Common myeloid progenitor, CD34-positive (primary cell): ENCODE results near the gene CCDC158.

ENCODE experiments used
- CTCF ChIA-PET: fragments of 350-600 bp; sonication (Branson Sonifier 250); formaldehyde crosslinking; loops from one replicate; lab custom pipeline; 2021; ENCODE audit warnings: antibody characterized with exemption; lab: Charles Lee
- POLR2A ChIA-PET: fragments of 350-600 bp; sonication (Branson Sonifier 250); formaldehyde crosslinking; loops from one replicate; lab custom pipeline; 2021; ENCODE audit warnings: antibody characterized with exemption; lab: Charles Lee
- DNase-seq, 3 donors: peaks; one replicate each; pipeline versions ENCODE4 v3.0.0 to v3.0.0-alpha.2; 2013
- H3K27ac ChIP-seq, 2 experiments: 1 replicate in 1 of 2; 2 replicates in 1 of 2; pipeline ENCODE4 v1.7.0; 2013; ENCODE audit warnings: inconsistent platforms in 2 of 2, low read length in 2 of 2, mild to moderate bottlenecking in 2 of 2, low read depth in 1 of 2, moderate library complexity in 1 of 2; ENCODE audit not compliant: severe bottlenecking in 2 of 2, insufficient read depth in 1 of 2, poor library complexity in 1 of 2
- H3K27me3 ChIP-seq, 5 experiments: replicated peaks in 2 of 5; 1 replicate in 3 of 5; 2 replicates in 2 of 5; pipeline versions ENCODE4 v1.6.1 to v1.7.0; 2013; ENCODE audit warnings: low read length in 4 of 5, mild to moderate bottlenecking in 2 of 5, moderate library complexity in 2 of 5, inconsistent platforms in 1 of 5; ENCODE audit not compliant: insufficient read depth in 5 of 5, control insufficient read depth in 4 of 5
- H3K36me3 ChIP-seq, 4 experiments: 1 replicate in 2 of 4; 2 replicates in 2 of 4; pipeline versions ENCODE4 v1.6.1 to v1.7.0; 2013; ENCODE audit warnings: low read length in 3 of 4, control low read depth in 1 of 4, mild to moderate bottlenecking in 1 of 4; ENCODE audit not compliant: control insufficient read depth in 4 of 4, insufficient read depth in 4 of 4
- H3K4me1 ChIP-seq, 4 experiments: 1 replicate in 3 of 4; 2 replicates in 1 of 4; pipeline versions ENCODE4 v1.6.1 to v1.7.1; 2013; ENCODE audit warnings: low read length in 3 of 4, mild to moderate bottlenecking in 3 of 4, control low read depth in 1 of 4, inconsistent platforms in 1 of 4, moderate library complexity in 1 of 4; ENCODE audit not compliant: control insufficient read depth in 4 of 4, insufficient read depth in 4 of 4; ENCODE audit errors: control extremely low read depth in 1 of 4
- H3K4me3 ChIP-seq, 7 experiments: 1 replicate in 4 of 7; 2 replicates in 3 of 7; pipeline versions ENCODE4 v1.5.1 to v1.7.0; 2013; ENCODE audit warnings: mild to moderate bottlenecking in 7 of 7, low read length in 6 of 7, moderate library complexity in 6 of 7, inconsistent platforms in 2 of 7, low read depth in 2 of 7, control low read depth in 1 of 7; ENCODE audit not compliant: insufficient read depth in 4 of 7, control insufficient read depth in 1 of 7; ENCODE audit errors: extremely low read depth in 1 of 7
- H3K9me3 ChIP-seq, 5 experiments: 1 replicate in 4 of 5; 2 replicates in 1 of 5; pipeline versions ENCODE4 v1.6.1 to v1.7.1; 2013; ENCODE audit warnings: low read length in 4 of 5, mild to moderate bottlenecking in 2 of 5, inconsistent platforms in 1 of 5, low read depth in 1 of 5, moderate library complexity in 1 of 5; ENCODE audit not compliant: control insufficient read depth in 4 of 5, insufficient read depth in 2 of 5; ENCODE audit errors: control extremely low read depth in 1 of 5
- WGBS: methylation state at CpG from one replicate; pipeline ENCODE4 v1.1.5; 2013; ENCODE audit not compliant: insufficient coverage; 5-methylcytosine and 5-hydroxymethylcytosine counted together

CCDC158 gene

GRCh38 chr4:76305033-76305687 lies 115.8 kb downstream of the CCDC158 start:
- peak in 2 of 3 donors; percentile 55 to 64 for DNase-seq
- H3K9me3 ChIP-seq: no peaks in the 10 kb centered on the region
- POLR2A ChIA-PET: no interaction called here
- peaks cover 18 to 62% (median 48%) of the 10 kb centered on the region in 4 experiments for H3K4me1 ChIP-seq
- no peaks in the 10 kb centered on the region for H3K27me3 ChIP-seq
- H3K36me3 ChIP-seq: peaks cover 3 to 11% (median 7%) of the 10 kb centered on the region in 4 experiments
- peak overlapping the region in 6 of 7 experiments; percentile 74 to 91 (median 86) for H3K4me3 ChIP-seq
- CTCF ChIA-PET: interaction anchor here (0.7 to 5.6 kb wide), 11 partner anchors 9 to 125 kb away, joined by 3 to 40 read pairs (median 4); partner anchors contain the start of gene SCARB2
- peak overlapping the region in 1 of 2 experiments; percentile 28 for H3K27ac ChIP-seq
- WGBS: 0% methylated on average over 2 of the region's 7 CpGs

- WGBS: 82% methylated on average over 2 of the region's 3 CpGs
- DNase-seq: peak in 2 of 3 donors; percentile 23 to 31
Measured at GRCh38 chr4:76302826-76303438, 118.0 kb downstream of the CCDC158 start.

GRCh38 chr4:76301775-76302162 lies 119.2 kb downstream of the CCDC158 start:
- WGBS: no CpG with 5 or more reads among the region's 1 CpG

More at GRCh38 chr4:76302826-76303438, 118.0 kb downstream of the CCDC158 start:
- no peak overlapping the region for H3K27ac ChIP-seq
- H3K4me3 ChIP-seq: peak overlapping the region in 1 of 7 experiments; percentile 4
- ChIA-PET CTCF (interaction anchor here (1.6 kb wide), 1 partner anchor 123 kb away, joined by 8 read pairs; no protein-coding TSS in a partner anchor), POLR2A (no interaction called here)
- peaks cover 18 to 67% (median 55%) of the 10 kb centered on the region in 4 experiments for H3K4me1 ChIP-seq
- H3K36me3 ChIP-seq: no peaks in the 10 kb centered on the region
- peaks cover 0 to 7% (median 4%) of the 10 kb centered on the region in 5 experiments for H3K9me3 ChIP-seq
- no peaks in the 10 kb centered on the region for H3K27me3 ChIP-seq

GRCh38 chr4:76301068-76301774 lies 119.7 kb downstream of the CCDC158 start:
- H3K9me3 ChIP-seq: peaks cover 0 to 21% (median 8%) of the 10 kb centered on the region in 5 experiments
- no peak overlapping the region for H3K4me3 ChIP-seq
- H3K36me3 ChIP-seq: no peaks in the 10 kb centered on the region
- DNase-seq: peak; percentile 64 to 98 (median 96)
- H3K27me3 ChIP-seq: no peaks in the 10 kb centered on the region
- H3K27ac ChIP-seq: peak overlapping the region; percentile 30 to 55
- ChIA-PET POLR2A (interaction anchor here (0.8 kb wide), 1 partner anchor 92 kb away, joined by 3 read pairs; no protein-coding TSS in a partner anchor), CTCF (interaction anchor here (1.3 to 1.6 kb wide), 3 partner anchors 9 to 122 kb away, joined by 3 to 8 read pairs (median 4); no protein-coding TSS in a partner anchor)
- WGBS: 100% methylated on average over 3 of the region's 4 CpGs
- H3K4me1 ChIP-seq: peaks cover 18 to 58% (median 44%) of the 10 kb centered on the region in 4 experiments

More at GRCh38 chr4:76301775-76302162, 119.2 kb downstream of the CCDC158 start:
- CTCF ChIA-PET: interaction anchor here (1.3 to 1.6 kb wide), 3 partner anchors 8 to 122 kb away, joined by 3 to 8 read pairs (median 4); no protein-coding TSS in a partner anchor
- Histone ChIP-seq H3K4me3 (no peak overlapping the region), H3K27me3 (no peaks in the 10 kb centered on the region), H3K4me1 (peaks cover 18 to 61% (median 46%) of the 10 kb centered on the region in 4 experiments), H3K36me3 (no peaks in the 10 kb centered on the region), H3K9me3 (peaks cover 0 to 18% (median 5%) of the 10 kb centered on the region in 5 experiments), H3K27ac (peak overlapping the region in 1 of 2 experiments; percentile 55)
- POLR2A ChIA-PET: no interaction called here
- no peak for DNase-seq

GRCh38 chr4:76300012-76300411 lies 120.9 kb downstream of the CCDC158 start:
- 85% methylated on average over 2 of the region's 4 CpGs for WGBS
- no peaks in the 10 kb centered on the region for H3K36me3 ChIP-seq
- peak in 1 of 3 donors; percentile 17 for DNase-seq
- peaks cover 13 to 51% (median 37%) of the 10 kb centered on the region in 4 experiments for H3K4me1 ChIP-seq
- H3K27me3 ChIP-seq: no peaks in the 10 kb centered on the region
- no peak overlapping the region for H3K27ac ChIP-seq
- CTCF ChIA-PET: no interaction called here
- POLR2A ChIA-PET: no interaction called here
- no peak overlapping the region for H3K4me3 ChIP-seq
- peaks cover 0 to 21% (median 8%) of the 10 kb centered on the region in 5 experiments for H3K9me3 ChIP-seq

- no peak overlapping the region for H3K27ac ChIP-seq
- no peak for DNase-seq
- ChIA-PET CTCF (interaction anchor here (0.7 to 1.7 kb wide), 2 partner anchors 20 to 30 kb away, joined by 3 to 5 read pairs; no protein-coding TSS in a partner anchor), POLR2A (no interaction called here)
- H3K9me3 ChIP-seq: peaks cover 0 to 21% (median 8%) of the 10 kb centered on the region in 5 experiments
- no peaks in the 10 kb centered on the region for H3K36me3 ChIP-seq
- no peaks in the 10 kb centered on the region for H3K27me3 ChIP-seq
- peaks cover 15 to 37% (median 26%) of the 10 kb centered on the region in 4 experiments for H3K4me1 ChIP-seq
- H3K4me3 ChIP-seq: no peak overlapping the region
Measured at GRCh38 chr4:76298227-76298626, 122.7 kb downstream of the CCDC158 start.
